Thoracic aorta (tissue), 2 donors: Measurements from ENCODE around the gene SPP1. TPM values are rescaled to one million over a fixed set of nuclear protein-coding genes. Genes with fewer than 3 reads are reported as not detected.

Experiments
- ATAC-seq: fragments of 150-250 bp; one replicate; pipeline ENCODE4 v1.8.0; 2017; ENCODE audit warnings: low read depth; ENCODE audit not compliant: insufficient number of reproducible peaks, low FRiP score
- DNase-seq: peaks from one replicate; pipeline ENCODE4 v3.0.0-alpha.2; 2020; ENCODE audit warnings: low spot score
- H3K27ac ChIP-seq, 2 donors: fragments of 200-600 bp; sonication (generic); 1 replicate in 1 of 2; 2 replicates in 1 of 2; pipeline ENCODE4 v1.5.1; 2016; ENCODE audit warnings: mild to moderate bottlenecking in 2 of 2, moderate library complexity in 2 of 2
- H3K27me3 ChIP-seq: fragments of 200-600 bp; sonication (generic); replicated peaks from 2 replicates; pipeline ENCODE4 v1.6.0; 2016; ENCODE audit warnings: mild to moderate bottlenecking; ENCODE audit not compliant: insufficient read depth
- H3K36me3 ChIP-seq: fragments of 200-600 bp; sonication (generic); one replicate; pipeline ENCODE4 v1.5.1; 2016
- H3K4me1 ChIP-seq, 2 donors: fragments of 200-600 bp; sonication (generic); 1 replicate in 1 of 2; 2 replicates in 1 of 2; pipeline versions ENCODE4 v1.5.1 to v1.6.0; 2016; ENCODE audit warnings: low read depth in 2 of 2, mild to moderate bottlenecking in 1 of 2; ENCODE audit not compliant: control insufficient read depth in 1 of 2
- H3K4me3 ChIP-seq: fragments of 200-600 bp; sonication (generic); 2 replicates; pipeline ENCODE4 v1.5.1; 2016; ENCODE audit warnings: mild to moderate bottlenecking
- H3K9me3 ChIP-seq: fragments of 200-600 bp; sonication (generic); 2 replicates; pipeline ENCODE4 v1.5.1; 2016
- total RNA-seq, 2 donors: library from RNA; depleted of rRNA; stranded (reverse); fragments of >200 nt; gene quantifications; one replicate each; pipeline versions ENCODE4 v1.1.0 to v1.2.3, GENCODE V29; 2016
- TF ChIP-seq, protein P1 (sequence below): fragments of 200-600 bp; sonication (generic); IDR thresholded peaks from one replicate; pipeline ENCODE4 v1.5.1; 2019; ENCODE audit warnings: antibody characterized with exemption

SPP1 gene
- total RNA-seq, result 10 to 100 TPM; 22.1 to 29.2 TPM

DNA sequence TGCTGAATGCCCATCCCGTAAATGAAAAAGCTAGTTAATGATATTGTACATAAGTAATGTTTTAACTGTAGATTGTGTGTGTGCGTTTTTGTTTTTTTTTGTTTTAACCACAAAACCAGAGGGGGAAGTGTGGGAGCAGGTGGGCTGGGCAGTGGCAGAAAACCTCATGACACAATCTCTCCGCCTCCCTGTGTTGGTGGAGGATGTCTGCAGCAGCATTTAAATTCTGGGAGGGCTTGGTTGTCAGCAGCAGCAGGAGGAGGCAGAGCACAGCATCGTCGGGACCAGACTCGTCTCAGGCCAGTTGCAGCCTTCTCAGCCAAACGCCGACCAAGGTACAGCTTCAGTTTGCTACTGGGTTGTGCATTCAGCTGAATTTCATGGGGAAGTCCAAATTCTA is at the start of gene SPP1:
Gene SPP1, plus strand, starts transcription at position 249 of the 400 bp plus-strand sequence. CDS start 1,182 bp downstream, outside the sequence.
- TF ChIP-seq, protein P1, sequence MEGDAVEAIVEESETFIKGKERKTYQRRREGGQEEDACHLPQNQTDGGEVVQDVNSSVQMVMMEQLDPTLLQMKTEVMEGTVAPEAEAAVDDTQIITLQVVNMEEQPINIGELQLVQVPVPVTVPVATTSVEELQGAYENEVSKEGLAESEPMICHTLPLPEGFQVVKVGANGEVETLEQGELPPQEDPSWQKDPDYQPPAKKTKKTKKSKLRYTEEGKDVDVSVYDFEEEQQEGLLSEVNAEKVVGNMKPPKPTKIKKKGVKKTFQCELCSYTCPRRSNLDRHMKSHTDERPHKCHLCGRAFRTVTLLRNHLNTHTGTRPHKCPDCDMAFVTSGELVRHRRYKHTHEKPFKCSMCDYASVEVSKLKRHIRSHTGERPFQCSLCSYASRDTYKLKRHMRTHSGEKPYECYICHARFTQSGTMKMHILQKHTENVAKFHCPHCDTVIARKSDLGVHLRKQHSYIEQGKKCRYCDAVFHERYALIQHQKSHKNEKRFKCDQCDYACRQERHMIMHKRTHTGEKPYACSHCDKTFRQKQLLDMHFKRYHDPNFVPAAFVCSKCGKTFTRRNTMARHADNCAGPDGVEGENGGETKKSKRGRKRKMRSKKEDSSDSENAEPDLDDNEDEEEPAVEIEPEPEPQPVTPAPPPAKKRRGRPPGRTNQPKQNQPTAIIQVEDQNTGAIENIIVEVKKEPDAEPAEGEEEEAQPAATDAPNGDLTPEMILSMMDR, result no peak
- ATAC-seq (no peak), DNase-seq (no peak)
- Histone ChIP-seq H3K9me3 (no peaks in the 10 kb centered on the region), H3K27ac (no peak within 1 kb of the TSS), H3K4me1 (peaks cover 0 to 5% of the 10 kb centered on the region in 2 donors), H3K27me3 (peaks cover 5% of the 10 kb centered on the region), H3K36me3 (no peaks in the 10 kb centered on the region), H3K4me3 (peak within 1 kb of the TSS; percentile 36)

DNA sequence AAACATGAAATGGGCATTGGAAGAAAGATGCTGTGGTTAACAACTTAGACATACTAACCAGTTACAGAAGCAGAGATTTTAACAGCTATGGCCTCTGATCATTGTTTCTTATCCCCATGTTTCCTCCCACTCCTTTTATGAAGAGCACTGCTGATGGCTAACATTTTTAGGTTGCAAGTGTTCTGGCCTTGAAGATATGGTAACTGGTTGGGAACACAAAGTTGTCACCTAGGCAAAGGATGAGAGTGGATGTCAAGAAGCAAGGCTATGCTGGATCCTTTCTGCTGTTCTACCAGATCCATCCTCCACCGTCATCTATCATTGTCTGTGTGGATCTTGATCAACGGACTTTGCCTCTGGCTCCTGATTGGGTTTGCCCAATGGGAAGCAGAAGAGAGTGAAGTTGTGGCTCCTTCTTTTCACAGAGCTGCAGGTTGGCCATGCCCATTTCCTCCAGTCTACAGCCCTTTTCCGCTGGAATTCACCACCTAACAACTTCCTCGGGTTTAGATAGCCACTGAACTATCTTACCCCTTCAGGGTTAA is 48.9 kb upstream of the SPP1 start:
- H3K9me3 ChIP-seq, result no peaks in the 10 kb centered on the region
- H3K4me1 ChIP-seq, result no peaks in the 10 kb centered on the region
- ATAC-seq (no peak), DNase-seq (no peak)
- no peak overlapping the region for H3K4me3 ChIP-seq
- H3K27me3 ChIP-seq, result no peaks in the 10 kb centered on the region
- no peak overlapping the region for H3K27ac ChIP-seq
- H3K36me3 ChIP-seq, result no peaks in the 10 kb centered on the region
- TF ChIP-seq, protein P1, result no peak

DNA sequence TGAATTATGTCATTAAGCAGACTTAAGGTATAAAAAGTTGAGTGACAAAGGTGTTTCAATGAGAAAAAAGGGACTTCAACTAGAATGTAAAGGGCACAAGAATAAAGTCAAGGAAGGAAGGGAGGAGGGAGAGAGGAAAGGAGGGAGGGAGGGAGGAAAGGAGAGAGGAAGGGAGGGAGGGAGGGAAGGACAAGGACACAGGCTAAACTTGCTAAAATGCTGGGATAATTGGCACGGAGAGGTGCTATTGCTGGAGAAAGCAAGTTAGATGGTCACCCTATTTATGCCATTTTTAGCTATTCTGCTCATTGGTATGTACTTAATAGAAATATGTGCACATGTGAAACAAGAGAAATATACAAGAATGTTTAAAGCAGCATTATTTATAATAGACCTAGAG is 44.9 kb upstream of the SPP1 start:
- Histone ChIP-seq H3K9me3 (no peaks in the 10 kb centered on the region), H3K27me3 (no peaks in the 10 kb centered on the region), H3K36me3 (no peaks in the 10 kb centered on the region), H3K4me1 (no peaks in the 10 kb centered on the region), H3K27ac (no peak overlapping the region), H3K4me3 (no peak overlapping the region)
- TF ChIP-seq, protein P1, result no peak
- ATAC-seq (no peak), DNase-seq (no peak)

DNA sequence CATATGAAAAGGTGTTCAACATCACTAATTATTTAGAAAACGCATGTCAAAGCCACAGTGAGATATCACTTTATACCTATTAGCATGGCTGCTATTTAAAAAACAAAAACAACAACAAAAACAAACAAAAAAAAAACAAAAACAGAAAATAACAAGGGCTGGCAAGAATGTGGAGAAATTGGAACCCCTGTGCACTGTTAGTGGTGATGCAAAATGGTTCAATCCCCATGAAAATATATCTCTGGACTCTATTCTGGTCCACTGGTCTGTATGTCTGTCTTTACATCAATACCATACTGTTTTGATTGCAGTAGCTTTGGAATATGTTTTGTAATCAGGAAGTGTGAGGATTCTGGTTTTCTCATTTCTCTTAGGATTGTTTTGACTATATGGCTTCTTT is 43.6 kb upstream of the SPP1 start:
- DNase-seq, result no peak
- H3K27me3 ChIP-seq, result no peaks in the 10 kb centered on the region

DNA sequence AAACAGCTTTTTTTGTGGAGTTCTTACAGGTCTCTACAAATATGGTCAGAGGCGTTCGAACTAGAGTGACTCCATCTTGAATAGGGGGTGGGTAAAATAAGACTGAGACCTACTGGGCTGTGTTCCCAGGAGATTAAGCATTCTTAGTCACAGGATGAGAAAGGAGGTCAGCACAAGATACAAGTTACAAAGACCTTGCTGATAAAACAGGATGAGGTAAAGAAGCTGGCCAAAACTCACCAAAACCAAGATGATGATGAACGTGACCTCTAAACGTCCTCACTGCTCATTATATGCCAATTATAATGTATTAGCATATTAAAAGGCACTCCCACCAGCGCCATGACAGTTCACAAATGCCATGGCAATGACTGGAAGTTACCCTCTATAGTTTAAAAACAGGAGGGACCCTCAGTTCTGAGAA is 42.8 kb upstream of the SPP1 start:
- no peak for ATAC-seq
- Histone ChIP-seq H3K27ac (no peak overlapping the region), H3K4me1 (no peaks in the 10 kb centered on the region), H3K4me3 (no peak overlapping the region), H3K36me3 (no peaks in the 10 kb centered on the region), H3K9me3 (no peaks in the 10 kb centered on the region), H3K27me3 (no peaks in the 10 kb centered on the region)
- no peak for DNase-seq
- TF ChIP-seq, protein P1, result no peak

More for the DNA sequence above, 43.6 kb upstream of the SPP1 start:
- H3K36me3 ChIP-seq, result no peaks in the 10 kb centered on the region
- H3K27ac ChIP-seq, result no peak overlapping the region
- H3K4me1 ChIP-seq, result no peaks in the 10 kb centered on the region
- H3K9me3 ChIP-seq, result no peaks in the 10 kb centered on the region
- no peak for ATAC-seq
- H3K4me3 ChIP-seq, result no peak overlapping the region
- TF ChIP-seq, protein P1, result no peak
